Measurements from ENCODE around the gene TESMIN.

Gene TESMIN

DNA sequence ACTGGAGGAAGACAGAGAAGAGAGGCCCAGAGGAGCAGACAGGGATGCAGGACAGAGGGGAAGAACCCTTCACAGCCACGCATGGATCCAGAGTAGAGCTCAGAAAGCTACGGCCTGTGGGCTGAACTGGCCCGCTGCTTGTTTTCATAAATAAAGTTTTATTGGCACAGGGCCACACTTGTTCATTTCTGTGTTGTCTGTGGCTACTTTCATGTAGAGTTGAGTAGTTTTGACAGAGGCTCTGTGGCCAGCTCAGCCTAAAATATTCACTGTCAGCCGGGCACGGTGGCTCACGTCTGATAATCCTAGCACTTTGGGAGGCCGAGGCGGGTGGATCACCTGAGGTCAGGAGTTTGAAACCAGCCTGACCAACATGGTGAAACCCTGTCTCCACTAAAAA lies 93.2 kb downstream of the TESMIN start:
- DNase-seq = no peak
